ENCODE measurements around the gene BARX2.

- TF ChIP-seq CTCF (IDR thresholded peaks at IDR 0.05) (no peak), POLR2A (IDR thresholded peaks at IDR 0.05) (no peak)
Observed at GRCh38 chr11:129453293-129453721, 77.7 kb downstream of the BARX2 start.

Measured in heart left ventricle (tissue), 13 donors.